Pancreas (tissue), 10 donors: ENCODE results near the gene IFT20. TPM values are rescaled to one million over a fixed set of nuclear protein-coding genes. Genes with fewer than 3 reads are reported as not detected.
"Not testable (repeated sequence)": the region's sequence is repeated elsewhere in the genome, so short reads cannot be mapped to it uniquely, and the experiment has no call there.

Experiments
- ATAC-seq, 4 donors: fragments of 200-7000 bp; cut with Tn5 transposase; one replicate each; pipeline versions ENCODE4 v1.8.0 to v1.9.1; 2020; ENCODE audit warnings: mild to moderate bottlenecking in 4 of 4, moderate library complexity in 4 of 4
- DNase-seq, 6 donors: peaks; one replicate each; pipeline ENCODE4 v3.0.0-alpha.2; 2020
- FAIRE-seq: peaks from 2 replicates; lab custom pipeline; 2012; peaks lifted over from hg19 to GRCh38; lab: Jason Lieb, UNC
- H3K27ac ChIP-seq, 4 donors: fragments of 200-600 bp; sonication (generic); 1 replicate in 3 of 4; 2 replicates in 1 of 4; pipeline versions ENCODE4 v1.5.0 to v1.8.0; 2020
- H3K27me3 ChIP-seq, 4 donors: fragments of 200-600 bp; one replicate each; pipeline ENCODE4 v1.8.0; 2021
- H3K36me3 ChIP-seq, 3 donors: fragments of 200-600 bp; sonication (generic) in 1 of 3; one replicate each; pipeline versions ENCODE4 v1.5.0 to v1.8.0; 2020 to 2021
- H3K4me1 ChIP-seq, 3 donors: fragments of 200-600 bp; one replicate each; pipeline ENCODE4 v1.8.0; 2021
- H3K4me3 ChIP-seq, 4 donors: fragments of 200-600 bp; sonication (generic) in 2 of 4; one replicate each; pipeline versions ENCODE4 v1.5.0 to v1.8.0; 2020 to 2021
- H3K9me3 ChIP-seq, 4 donors: fragments of 200-600 bp; one replicate each; pipeline ENCODE4 v1.8.0; 2021
- WGBS, 2 donors: extraction: QIAGEN DNeasy Blood & Tissue Kit; methylation state at CpG; one replicate each; pipeline ENCODE4 v1.1.7; 2013; 5-methylcytosine and 5-hydroxymethylcytosine counted together
- intact Hi-C, 3 donors: fragments of 100-400 bp; cut with DNase I; formaldehyde crosslinking; loops; one replicate each; pipeline versions ENCODE4 v1.11.1 to v1.14.2; 2022
- polyA plus RNA-seq, 2 donors: library from polyadenylated mRNA; stranded (reverse); fragments of 200-250 nt; gene quantifications; one replicate each; pipeline ENCODE4 v1.2.3, GENCODE V29; 2013
- total RNA-seq, 6 donors: library from RNA; stranded (reverse); fragmentation: NEBNext Ultra II Directional in 4 of 6; extraction: Animal tissue kit (Norgen Biotek cat#: 25700) in 4 of 6; gene quantifications; one replicate each; pipeline versions ENCODE4 v1.2.1 to v1.2.4, GENCODE V29; 2021 to 2023
- TF ChIP-seq, protein P1 (sequence below), 4 donors: fragments of 200-600 bp; sonication (generic) in 3 of 4; IDR thresholded peaks; one replicate each; pipeline versions ENCODE4 v1.5.0 to v1.8.0; 2021; ENCODE audit warnings: antibody characterized with exemption in 4 of 4
- donor health status: healthy with polysubstance abuse.
- donor health status: DM: no; HTN: no; CAD: no; lungs with moderate emphysema.
- donor health status: DM: no; HTN: no; CAD: no.
- donor health status: control.
- donor health status: control.
- donor health status: Bipolar disorder and iron deficiency.
- donor health status: DM: yes; HTN: yes; CAD: no.
- donor health status: DM: no; HTN: no; CAD: no.
- donor health status: DM: no; HTN: no; CAD: no.
- donor health status: DM: yes; HTN: yes; CAD: no.

Gene IFT20
- total and polyA plus RNA-seq, 8 donors = 42.3 to 79.0 (median 50.3) TPM

DNA sequence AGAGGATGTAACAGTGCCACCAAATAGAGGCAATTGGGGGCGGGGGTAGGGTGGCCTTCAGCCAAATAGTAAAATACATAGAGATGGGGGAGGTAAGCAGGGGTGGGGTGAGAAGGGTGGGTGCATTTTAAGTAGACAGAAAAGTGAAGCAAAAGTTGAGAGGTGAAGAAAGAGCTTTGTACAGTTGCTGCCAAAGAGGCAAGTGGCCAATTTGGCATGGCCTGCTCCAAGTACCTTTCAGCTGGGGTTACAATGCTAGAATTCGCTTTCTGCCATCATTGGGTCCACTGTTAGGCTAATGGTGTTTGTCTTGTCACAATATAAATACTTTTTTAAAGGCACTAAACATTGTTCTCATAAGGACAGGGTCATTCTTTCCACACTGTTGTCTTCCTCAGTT is 21.4 kb downstream of the IFT20 start:
- FAIRE-seq (no peak), DNase-seq (peak in 1 of 6 donors; percentile 69), ATAC-seq (no peak)
- H3K9me3 ChIP-seq = no peaks in the 10 kb centered on the region
- whole genome bisulfite sequencing, 2 donors = 46 to 49% methylated on average over 2 of the region's 2 CpGs
- intact Hi-C loops = no loop called here
- no peak overlapping the region for H3K27ac ChIP-seq
- no peak overlapping the region for H3K4me3 ChIP-seq
- H3K27me3 ChIP-seq = no peaks in the 10 kb centered on the region
- TF ChIP-seq, protein P1, sequence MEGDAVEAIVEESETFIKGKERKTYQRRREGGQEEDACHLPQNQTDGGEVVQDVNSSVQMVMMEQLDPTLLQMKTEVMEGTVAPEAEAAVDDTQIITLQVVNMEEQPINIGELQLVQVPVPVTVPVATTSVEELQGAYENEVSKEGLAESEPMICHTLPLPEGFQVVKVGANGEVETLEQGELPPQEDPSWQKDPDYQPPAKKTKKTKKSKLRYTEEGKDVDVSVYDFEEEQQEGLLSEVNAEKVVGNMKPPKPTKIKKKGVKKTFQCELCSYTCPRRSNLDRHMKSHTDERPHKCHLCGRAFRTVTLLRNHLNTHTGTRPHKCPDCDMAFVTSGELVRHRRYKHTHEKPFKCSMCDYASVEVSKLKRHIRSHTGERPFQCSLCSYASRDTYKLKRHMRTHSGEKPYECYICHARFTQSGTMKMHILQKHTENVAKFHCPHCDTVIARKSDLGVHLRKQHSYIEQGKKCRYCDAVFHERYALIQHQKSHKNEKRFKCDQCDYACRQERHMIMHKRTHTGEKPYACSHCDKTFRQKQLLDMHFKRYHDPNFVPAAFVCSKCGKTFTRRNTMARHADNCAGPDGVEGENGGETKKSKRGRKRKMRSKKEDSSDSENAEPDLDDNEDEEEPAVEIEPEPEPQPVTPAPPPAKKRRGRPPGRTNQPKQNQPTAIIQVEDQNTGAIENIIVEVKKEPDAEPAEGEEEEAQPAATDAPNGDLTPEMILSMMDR (IDR thresholded peaks at IDR 0.05) = no peak
- H3K36me3 ChIP-seq = no peaks in the 10 kb centered on the region
- peaks cover 16 to 20% (median 19%) of the 10 kb centered on the region in 3 donors for H3K4me1 ChIP-seq

- no peak overlapping the region for H3K4me3 ChIP-seq
- no peak for FAIRE-seq
- TF ChIP-seq, protein P1 (IDR thresholded peaks at IDR 0.05) = no peak
- intact Hi-C loops = no loop called here
- no peak for ATAC-seq
- no peaks in the 10 kb centered on the region for H3K27me3 ChIP-seq
- H3K36me3 ChIP-seq = no peaks in the 10 kb centered on the region
- peaks cover 2 to 4% (median 2%) of the 10 kb centered on the region in 3 donors for H3K4me1 ChIP-seq
- 76 to 77% methylated on average over 32 to 38 of the region's 38 CpGs for WGBS, 2 donors
- no peak overlapping the region for H3K27ac ChIP-seq
- DNase-seq = no peak
- no peaks in the 10 kb centered on the region for H3K9me3 ChIP-seq
Measured at GRCh38 chr17:28306954-28307401, 28.3 kb downstream of the IFT20 start.

DNA sequence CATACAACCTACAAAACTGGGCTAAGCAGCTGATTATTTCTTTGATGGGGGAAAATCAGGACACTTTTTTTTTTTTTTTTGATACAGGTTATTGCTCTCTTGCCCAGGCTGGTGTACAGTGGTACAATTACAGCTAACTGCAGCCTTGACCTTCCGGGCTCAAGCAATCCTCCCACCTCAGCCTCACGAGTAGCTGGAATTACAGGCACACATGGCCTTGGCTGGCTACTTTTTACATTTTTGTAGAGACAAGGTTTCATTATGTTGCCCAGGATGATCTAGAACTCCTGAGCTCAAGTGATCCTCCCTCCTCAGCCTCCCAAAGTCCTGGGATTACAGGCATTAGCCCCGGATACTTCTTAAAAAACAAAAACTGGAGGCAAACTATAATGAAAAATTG is 36.8 kb downstream of the IFT20 start:
- Histone ChIP-seq H3K4me3 (no peak overlapping the region), H3K36me3 (no peaks in the 10 kb centered on the region), H3K27me3 (no peaks in the 10 kb centered on the region), H3K9me3 (no peaks in the 10 kb centered on the region), H3K4me1 (peaks cover 0 to 6% (median 0%) of the 10 kb centered on the region in 3 donors), H3K27ac (no peak overlapping the region)
- TF ChIP-seq, protein P1 (IDR thresholded peaks at IDR 0.05) = no peak
- intact Hi-C loops = no loop called here
- peak in 1 of 4 donors; percentile 47 for ATAC-seq
- no peak for DNase-seq
- WGBS, 2 donors = 54 to 58% methylated on average over 3 of the region's 3 CpGs
- FAIRE-seq = no peak

DNA sequence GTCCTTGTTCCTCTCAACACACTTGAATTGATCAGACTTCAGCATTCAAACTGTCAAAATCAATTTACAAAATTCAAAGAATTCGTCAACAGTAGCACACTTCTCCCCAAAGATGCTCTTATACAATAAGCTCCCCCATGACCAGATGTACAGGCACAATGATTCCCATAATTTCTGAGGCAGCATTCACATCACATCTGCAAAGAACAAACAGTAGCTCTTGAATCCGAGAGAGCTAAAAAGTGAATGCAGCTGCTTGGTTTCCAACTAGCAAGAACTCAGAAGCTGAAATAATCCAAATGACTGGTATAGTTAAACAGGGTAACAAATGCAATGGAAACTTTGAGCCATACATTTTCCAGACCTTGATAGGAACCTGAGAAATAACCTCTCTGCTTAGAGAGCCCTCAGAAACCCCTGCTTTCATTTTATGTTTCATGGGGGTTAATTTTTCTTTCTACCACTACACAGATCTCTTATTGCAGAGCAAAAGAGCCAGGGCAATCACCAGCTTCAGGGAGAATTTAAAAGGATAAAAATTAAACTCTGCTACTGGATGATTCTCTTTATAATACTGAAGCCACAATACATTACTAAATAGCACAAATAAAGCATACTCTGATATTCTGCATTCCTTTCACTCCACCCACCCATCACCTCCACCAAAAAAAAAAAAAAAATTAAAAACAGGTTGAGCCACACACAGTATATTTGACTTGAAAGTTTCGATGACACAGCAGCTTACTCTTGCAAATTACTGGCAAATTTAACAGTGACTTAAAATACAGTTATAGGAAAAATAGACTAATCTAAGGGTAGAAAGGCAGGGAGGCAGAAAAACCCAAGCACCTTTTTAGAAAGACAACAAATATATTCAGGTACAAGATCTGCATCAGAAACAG is 39.3 kb downstream of the IFT20 start:
- TF ChIP-seq, protein P1 (IDR thresholded peaks at IDR 0.05) = no peak
- no peak overlapping the region for H3K4me3 ChIP-seq
- no peaks in the 10 kb centered on the region for H3K9me3 ChIP-seq
- H3K27ac ChIP-seq = no peak overlapping the region
- FAIRE-seq = no peak
- no peak for ATAC-seq
- DNase-seq = no peak
- no peaks in the 10 kb centered on the region for H3K36me3 ChIP-seq
- H3K27me3 ChIP-seq = no peaks in the 10 kb centered on the region
- intact Hi-C loops = no loop called here
- H3K4me1 ChIP-seq = peaks cover 0 to 26% (median 16%) of the 10 kb centered on the region in 3 donors
- 38 to 48% methylated on average over 3 of the region's 3 CpGs for WGBS, 2 donors

- TF ChIP-seq, protein P1 (IDR thresholded peaks at IDR 0.05) = no peak
- DNase-seq (no peak), ATAC-seq (no peak), FAIRE-seq (no peak)
- WGBS, 2 donors = 89 to 98% methylated on average over 6 of the region's 6 CpGs
- Histone ChIP-seq H3K36me3 (no peaks in the 10 kb centered on the region), H3K9me3 (no peaks in the 10 kb centered on the region), H3K4me3 (no peak overlapping the region), H3K27me3 (no peaks in the 10 kb centered on the region), H3K4me1 (peaks cover 0 to 29% (median 21%) of the 10 kb centered on the region in 3 donors), H3K27ac (no peak overlapping the region)
- intact Hi-C loops = no loop called here
Measured at GRCh38 chr17:28293994-28294393, 41.3 kb downstream of the IFT20 start.

GRCh38 chr17:28292878-28293277 is 42.4 kb downstream of the IFT20 start:
- H3K4me3 ChIP-seq, H3K36me3 ChIP-seq, DNase-seq, intact Hi-C loops, H3K9me3 ChIP-seq, H3K27me3 ChIP-seq, FAIRE-seq: not testable (repeated sequence)
- peak in 1 of 4 donors; percentile 33 for ATAC-seq
- 53 to 74% methylated on average over 12 of the region's 12 CpGs for WGBS, 2 donors
- Histone ChIP-seq H3K27ac (peak overlapping the region in 2 of 4 donors; percentile 62 to 67), H3K4me1 (peaks cover 0 to 25% (median 21%) of the 10 kb centered on the region in 3 donors)
